ENCODE data around the gene GALR1.

DNA sequence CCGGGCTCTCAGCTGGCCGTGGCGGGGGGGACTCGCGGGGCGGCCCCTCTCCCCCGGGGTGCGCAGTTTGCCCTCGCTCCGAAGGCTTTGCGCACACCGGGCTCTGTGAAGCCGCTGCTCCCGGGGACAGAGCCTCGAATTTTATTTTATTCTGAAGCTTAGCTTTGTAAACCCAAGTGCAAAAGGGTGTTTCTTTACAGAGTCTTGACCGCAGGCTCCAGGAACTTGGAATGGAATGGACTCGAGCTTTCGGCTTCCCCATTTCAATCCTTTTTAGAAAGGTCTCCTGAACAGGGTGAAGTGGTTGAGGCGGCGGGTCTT is 2.0 kb downstream of the GALR1 start:
- TF ChIP-seq CTCF (IDR thresholded peaks at IDR 0.05) = no peak
- no peak for TF ChIP-seq EP300 (IDR thresholded peaks at IDR 0.05)
